DOHH2 (cell line): ENCODE measurements around the gene RGS8.

Experiments
- H3F3A ChIP-seq: fragments of 200-600 bp; sonication (generic), shearing (Covaris generic); 2 replicates; pipeline ENCODE4 v1.6.0; 2016; ENCODE audit warnings: antibody characterized with exemption, mild to moderate bottlenecking; ENCODE audit not compliant: control insufficient read depth, insufficient read depth
- H3K27ac ChIP-seq: fragments of 200-600 bp; sonication (generic); 2 replicates; pipeline ENCODE4 v1.5.1; 2014; ENCODE audit warnings: low read depth, mild to moderate bottlenecking, low read length, moderate library complexity
- H3K27me3 ChIP-seq: fragments of 200-600 bp; sonication (generic); 2 replicates; pipeline ENCODE4 v1.6.1; 2014; ENCODE audit warnings: mild to moderate bottlenecking, low read length, mixed read lengths; ENCODE audit not compliant: control insufficient read depth
- H3K36me3 ChIP-seq: fragments of 200-600 bp; sonication (generic); 2 replicates; pipeline ENCODE4 v1.6.1; 2014; ENCODE audit warnings: mild to moderate bottlenecking, low read length, moderate library complexity, mixed read lengths; ENCODE audit not compliant: control insufficient read depth
- H3K4me1 ChIP-seq: fragments of 200-600 bp; sonication (generic); 2 replicates; pipeline ENCODE4 v1.6.1; 2014; ENCODE audit warnings: mild to moderate bottlenecking, low read length, mixed read lengths; ENCODE audit not compliant: control insufficient read depth
- H3K4me2 ChIP-seq: fragments of 200-600 bp; sonication (generic); 2 replicates; pipeline ENCODE4 v1.6.0; 2014; ENCODE audit warnings: mild to moderate bottlenecking, low read length, moderate library complexity
- H3K4me3 ChIP-seq: fragments of 200-600 bp; sonication (generic); 2 replicates; pipeline ENCODE4 v1.5.1; 2014; ENCODE audit warnings: mild to moderate bottlenecking, low read length, mixed read lengths
- H3K79me2 ChIP-seq: fragments of 200-600 bp; sonication (generic); 2 replicates; pipeline ENCODE4 v1.6.1; 2014; ENCODE audit warnings: mild to moderate bottlenecking, low read length, mixed read lengths; ENCODE audit not compliant: control insufficient read depth
- H3K9me2 ChIP-seq: fragments of 200-600 bp; sonication (generic); replicated peaks from 2 replicates; pipeline ENCODE4 v1.6.1; 2014; ENCODE audit warnings: mild to moderate bottlenecking, low read length, mixed read lengths; ENCODE audit not compliant: control insufficient read depth
- H3K9me3 ChIP-seq: fragments of 200-600 bp; sonication (generic); 2 replicates; pipeline ENCODE4 v1.6.1; 2014; ENCODE audit warnings: antibody characterized with exemption, low read length, mixed read lengths; ENCODE audit not compliant: control insufficient read depth, insufficient read depth
- H4K20me1 ChIP-seq: fragments of 200-600 bp; sonication (generic); 2 replicates; pipeline ENCODE4 v1.6.0; 2014; ENCODE audit warnings: low read depth, mild to moderate bottlenecking, antibody characterized with exemption, low read length, moderate library complexity; ENCODE audit not compliant: control insufficient read depth, insufficient read depth
- EZH2phosphoT487 ChIP-seq: fragments of 200-600 bp; sonication (generic); IDR thresholded peaks from 2 replicates; pipeline ENCODE4 v1.6.1; 2017; ENCODE audit warnings: borderline replicate concordance, mild to moderate bottlenecking, antibody characterized with exemption, low read length, moderate library complexity, mixed read lengths
- TF ChIP-seq, protein P1 (sequence below): fragments of 200-600 bp; sonication (generic); IDR thresholded peaks from one replicate; pipeline ENCODE4 v1.5.1; 2014; ENCODE audit warnings: antibody characterized with exemption, mild to moderate bottlenecking, low read depth, low read length; ENCODE audit not compliant: poor library complexity, severe bottlenecking

Gene RGS8

DNA sequence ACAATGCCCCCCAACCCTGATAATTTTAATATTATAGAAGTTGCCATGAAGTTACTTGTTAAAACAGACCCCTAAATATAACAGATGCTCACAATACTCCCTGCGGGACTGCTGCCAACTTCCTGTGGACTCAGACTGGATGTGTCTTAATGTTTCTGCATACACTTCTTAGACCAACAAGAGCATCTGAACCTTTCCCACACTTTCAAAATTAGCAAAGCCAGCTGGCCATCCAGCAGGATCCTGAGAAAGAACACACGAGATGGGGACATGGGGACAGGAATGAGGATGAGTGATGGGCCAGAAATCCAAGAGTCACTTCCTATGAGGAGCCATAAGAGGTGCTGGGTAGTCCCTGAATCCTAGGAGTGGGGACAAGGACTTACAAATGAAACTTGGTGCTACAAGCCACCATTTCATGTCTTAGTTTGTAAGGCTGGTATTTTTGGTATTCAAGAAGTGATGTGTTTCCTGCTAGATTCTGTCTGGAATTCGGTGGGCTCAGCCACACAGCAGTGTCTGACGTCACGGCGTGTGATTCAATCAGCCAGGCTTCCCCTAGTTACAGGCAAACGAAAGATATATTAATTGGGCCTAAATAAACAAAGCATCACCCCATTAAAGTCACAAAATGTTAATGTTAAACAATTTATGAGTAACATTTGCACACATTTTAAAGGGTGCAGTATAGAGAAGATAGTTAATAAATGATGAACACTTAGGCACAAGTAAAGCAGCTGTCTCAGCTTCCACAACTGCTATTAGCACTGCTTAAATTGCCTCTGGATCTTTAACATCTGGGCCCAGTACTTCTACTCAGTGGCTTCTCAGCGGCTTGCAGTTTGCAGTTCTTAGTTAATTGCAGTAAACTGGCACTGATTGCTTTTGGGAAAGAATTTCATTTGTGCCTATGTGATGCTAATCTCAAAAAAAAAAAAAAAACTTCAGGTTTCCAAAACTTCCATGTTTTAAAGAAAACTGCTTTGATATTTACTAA is 41.2 kb upstream of the RGS8 start:
- no peak overlapping the region for H3K4me2 ChIP-seq
- no peak overlapping the region for H3K27ac ChIP-seq
- no peaks in the 10 kb centered on the region for H3F3A ChIP-seq

GRCh38 chr1:182724215-182724614 is 39.8 kb upstream of the RGS8 start:
- no peak overlapping the region for H3K4me2 ChIP-seq
- no peaks in the 10 kb centered on the region for H3K9me2 ChIP-seq

More for the DNA sequence above, 41.2 kb upstream of the RGS8 start:
- Histone ChIP-seq H3K79me2 (no peaks in the 10 kb centered on the region), H3K9me3 (no peaks in the 10 kb centered on the region), H3K36me3 (no peaks in the 10 kb centered on the region), H3K4me3 (no peak overlapping the region), H4K20me1 (no peaks in the 10 kb centered on the region), H3K4me1 (peaks cover 13% of the 10 kb centered on the region; the same call in 1 of the 2 replicates), H3K27me3 (no peaks in the 10 kb centered on the region), H3K9me2 (no peaks in the 10 kb centered on the region)
- TF ChIP-seq EZH2phosphoT487 = no peak
- TF ChIP-seq, protein P1, sequence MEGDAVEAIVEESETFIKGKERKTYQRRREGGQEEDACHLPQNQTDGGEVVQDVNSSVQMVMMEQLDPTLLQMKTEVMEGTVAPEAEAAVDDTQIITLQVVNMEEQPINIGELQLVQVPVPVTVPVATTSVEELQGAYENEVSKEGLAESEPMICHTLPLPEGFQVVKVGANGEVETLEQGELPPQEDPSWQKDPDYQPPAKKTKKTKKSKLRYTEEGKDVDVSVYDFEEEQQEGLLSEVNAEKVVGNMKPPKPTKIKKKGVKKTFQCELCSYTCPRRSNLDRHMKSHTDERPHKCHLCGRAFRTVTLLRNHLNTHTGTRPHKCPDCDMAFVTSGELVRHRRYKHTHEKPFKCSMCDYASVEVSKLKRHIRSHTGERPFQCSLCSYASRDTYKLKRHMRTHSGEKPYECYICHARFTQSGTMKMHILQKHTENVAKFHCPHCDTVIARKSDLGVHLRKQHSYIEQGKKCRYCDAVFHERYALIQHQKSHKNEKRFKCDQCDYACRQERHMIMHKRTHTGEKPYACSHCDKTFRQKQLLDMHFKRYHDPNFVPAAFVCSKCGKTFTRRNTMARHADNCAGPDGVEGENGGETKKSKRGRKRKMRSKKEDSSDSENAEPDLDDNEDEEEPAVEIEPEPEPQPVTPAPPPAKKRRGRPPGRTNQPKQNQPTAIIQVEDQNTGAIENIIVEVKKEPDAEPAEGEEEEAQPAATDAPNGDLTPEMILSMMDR = no peak

DNA sequence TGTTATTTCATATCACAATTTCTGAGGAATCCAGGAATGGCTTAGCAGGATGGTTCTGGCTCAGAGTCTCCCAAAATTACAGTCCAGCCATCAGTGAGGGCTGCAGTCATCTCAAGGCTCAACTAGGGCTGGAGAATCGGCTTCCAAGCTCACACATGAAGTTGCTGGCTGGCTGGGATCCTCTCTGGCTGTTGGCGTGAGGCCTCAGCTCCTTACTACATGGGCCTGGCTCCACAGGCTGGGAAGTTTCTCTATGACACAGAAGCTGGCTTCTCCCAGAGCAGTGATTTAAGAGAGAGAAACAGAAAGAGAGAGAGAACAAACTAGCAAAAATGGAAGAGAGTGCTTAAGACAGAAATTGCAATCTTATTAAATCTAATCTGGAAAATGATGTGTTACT is 38.8 kb upstream of the RGS8 start:
- no peaks in the 10 kb centered on the region for H3K9me2 ChIP-seq
- no peaks in the 10 kb centered on the region for H3K9me3 ChIP-seq
- H3K27ac ChIP-seq = no peak overlapping the region
- no peak overlapping the region for H3K4me3 ChIP-seq
- H3K36me3 ChIP-seq = no peaks in the 10 kb centered on the region
- no peaks in the 10 kb centered on the region for H3K27me3 ChIP-seq
- H4K20me1 ChIP-seq = no peaks in the 10 kb centered on the region
- H3F3A ChIP-seq = no peaks in the 10 kb centered on the region
- H3K4me1 ChIP-seq = 0 out of 2 replicates have a peak, but pooled peaks cover 4% of the 10 kb centered on the region
- H3K4me2 ChIP-seq = no peak overlapping the region
- no peaks in the 10 kb centered on the region for H3K79me2 ChIP-seq
- TF ChIP-seq EZH2phosphoT487 = no peak
- TF ChIP-seq, protein P1 = no peak

More at GRCh38 chr1:182724215-182724614, 39.8 kb upstream of the RGS8 start:
- Histone ChIP-seq H3K79me2 (no peaks in the 10 kb centered on the region), H3F3A (no peaks in the 10 kb centered on the region), H3K27ac (no peak overlapping the region), H3K4me3 (no peak overlapping the region), H4K20me1 (no peaks in the 10 kb centered on the region), H3K9me3 (no peaks in the 10 kb centered on the region), H3K27me3 (no peaks in the 10 kb centered on the region), H3K36me3 (no peaks in the 10 kb centered on the region), H3K4me1 (peaks cover 9% of the 10 kb centered on the region; the same call in 1 of the 2 replicates)
- TF ChIP-seq EZH2phosphoT487 = no peak
- TF ChIP-seq, protein P1 = no peak
